ENCODE data around the gene TRAPPC2.

DNA sequence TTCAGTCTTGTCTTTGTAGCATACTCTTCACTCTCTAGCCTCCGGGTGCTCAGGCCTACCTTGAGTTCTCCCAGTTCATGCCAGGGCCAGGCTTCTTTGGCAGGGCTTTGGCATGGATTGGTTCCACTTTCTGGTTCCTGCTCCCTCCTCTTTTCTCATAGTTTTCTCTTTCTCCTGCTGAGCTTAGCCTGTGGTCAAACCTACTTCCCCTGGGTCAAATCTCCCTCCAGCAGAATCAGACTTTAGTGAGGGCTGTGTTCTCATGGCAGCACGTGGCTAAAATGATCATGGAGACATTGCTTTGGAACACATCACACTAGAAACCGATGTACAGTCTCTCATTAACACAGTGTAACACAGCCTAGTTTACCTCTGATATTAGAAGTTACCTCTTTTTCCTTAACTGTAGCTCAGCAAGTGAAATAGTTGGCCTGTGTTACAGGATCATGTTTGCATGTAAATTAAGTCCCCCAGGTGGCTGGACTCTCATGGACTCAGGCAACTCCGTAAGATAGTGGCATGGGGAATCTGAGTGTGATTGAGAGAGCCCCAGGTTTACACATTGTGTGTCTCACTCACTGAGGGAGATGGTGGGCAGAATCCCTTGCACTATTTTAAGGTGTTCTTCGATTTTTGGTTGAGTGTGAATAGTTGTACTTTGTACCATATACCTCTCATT, 32.2 kb downstream of the TRAPPC2 start:
- TF ChIP-seq, protein P1, sequence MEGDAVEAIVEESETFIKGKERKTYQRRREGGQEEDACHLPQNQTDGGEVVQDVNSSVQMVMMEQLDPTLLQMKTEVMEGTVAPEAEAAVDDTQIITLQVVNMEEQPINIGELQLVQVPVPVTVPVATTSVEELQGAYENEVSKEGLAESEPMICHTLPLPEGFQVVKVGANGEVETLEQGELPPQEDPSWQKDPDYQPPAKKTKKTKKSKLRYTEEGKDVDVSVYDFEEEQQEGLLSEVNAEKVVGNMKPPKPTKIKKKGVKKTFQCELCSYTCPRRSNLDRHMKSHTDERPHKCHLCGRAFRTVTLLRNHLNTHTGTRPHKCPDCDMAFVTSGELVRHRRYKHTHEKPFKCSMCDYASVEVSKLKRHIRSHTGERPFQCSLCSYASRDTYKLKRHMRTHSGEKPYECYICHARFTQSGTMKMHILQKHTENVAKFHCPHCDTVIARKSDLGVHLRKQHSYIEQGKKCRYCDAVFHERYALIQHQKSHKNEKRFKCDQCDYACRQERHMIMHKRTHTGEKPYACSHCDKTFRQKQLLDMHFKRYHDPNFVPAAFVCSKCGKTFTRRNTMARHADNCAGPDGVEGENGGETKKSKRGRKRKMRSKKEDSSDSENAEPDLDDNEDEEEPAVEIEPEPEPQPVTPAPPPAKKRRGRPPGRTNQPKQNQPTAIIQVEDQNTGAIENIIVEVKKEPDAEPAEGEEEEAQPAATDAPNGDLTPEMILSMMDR (IDR thresholded peaks at IDR 0.05) = no peak
- no peak for TF ChIP-seq POLR2A (IDR thresholded peaks at IDR 0.05)
